BJ (cell line): Measurements from ENCODE around the gene CCDC69. TPM values are rescaled to one million over a fixed set of nuclear protein-coding genes. Genes with fewer than 3 reads are reported as not detected.

Source experiments
- CTCF ChIA-PET: fragments of 350-600 bp; formaldehyde crosslinking; extraction: SDS; loops from one replicate; lab custom pipeline; 2021; ENCODE audit warnings: antibody characterized with exemption, inconsistent platforms; lab: Yijun Ruan, JAX
- POLR2A ChIA-PET: fragments of 300-600 bp; sonication (Branson Sonifier 250); formaldehyde crosslinking; extraction: SDS; loops from one replicate; lab custom pipeline; 2021; ENCODE audit warnings: antibody characterized with exemption; lab: Charles Lee
- DNase-seq: peaks from one replicate; pipeline ENCODE4 v3.0.0-alpha.2; 2011; ENCODE audit warnings: low read depth
- H3K27me3 ChIP-seq: 2 replicates; pipeline ENCODE4 v1.6.0; 2011; ENCODE audit warnings: low read length; ENCODE audit not compliant: control insufficient read depth, insufficient read depth
- H3K36me3 ChIP-seq: 2 replicates; pipeline ENCODE4 v1.5.1; 2011; ENCODE audit warnings: low read length; ENCODE audit not compliant: control insufficient read depth, insufficient read depth
- H3K4me3 ChIP-seq: 2 replicates; pipeline ENCODE4 v1.5.1; 2011; ENCODE audit warnings: low read depth, mild to moderate bottlenecking, control low read depth, low read length
- polyA plus RNA-seq: library from polyadenylated mRNA; depleted of rRNA; stranded (reverse); fragments of >200 nt; gene quantifications from 2 replicates; pipeline ENCODE4 v1.2.3, GENCODE V29; 2011
- TF ChIP-seq, protein P1 (sequence below): IDR thresholded peaks from 2 replicates; pipeline ENCODE4 v1.5.1; 2011; ENCODE audit warnings: low read depth, mild to moderate bottlenecking, control low read depth, inconsistent platforms, low read length, moderate library complexity; ENCODE audit not compliant: insufficient read depth

Gene CCDC69
- polyA plus RNA-seq, 1 experiment, result 0.93 TPM

GRCh38 chr5:151219138-151219537 is 4.8 kb downstream of the CCDC69 start:
- POLR2A ChIA-PET, result no interaction called here

DNA sequence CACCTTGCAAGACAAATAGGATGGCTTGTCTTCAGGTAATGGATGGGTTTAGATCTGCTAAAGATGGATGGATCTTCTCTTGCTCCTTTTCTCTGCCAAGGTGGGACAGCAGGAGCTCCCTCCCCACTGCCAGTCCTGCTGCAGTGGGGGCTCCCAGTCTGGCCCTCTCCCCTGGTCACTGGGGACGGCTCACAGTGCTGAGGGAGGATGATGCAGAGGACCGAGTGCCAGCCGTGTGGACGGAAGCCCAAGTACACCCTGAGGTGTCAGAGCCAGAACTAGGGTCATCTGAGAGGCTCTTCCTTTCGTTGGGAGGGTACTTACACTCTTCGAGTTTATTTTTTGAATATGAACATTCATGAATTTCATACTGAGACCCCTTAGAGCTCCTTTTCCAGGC is 5.7 kb downstream of the CCDC69 start:
- Histone ChIP-seq H3K27me3 (peaks cover 2% of the 10 kb centered on the region; the same call in 1 of the 2 replicates), H3K36me3 (no peaks in the 10 kb centered on the region; the same call in 1 of the 2 replicates), H3K4me3 (no peak overlapping the region)
- TF ChIP-seq, protein P1, sequence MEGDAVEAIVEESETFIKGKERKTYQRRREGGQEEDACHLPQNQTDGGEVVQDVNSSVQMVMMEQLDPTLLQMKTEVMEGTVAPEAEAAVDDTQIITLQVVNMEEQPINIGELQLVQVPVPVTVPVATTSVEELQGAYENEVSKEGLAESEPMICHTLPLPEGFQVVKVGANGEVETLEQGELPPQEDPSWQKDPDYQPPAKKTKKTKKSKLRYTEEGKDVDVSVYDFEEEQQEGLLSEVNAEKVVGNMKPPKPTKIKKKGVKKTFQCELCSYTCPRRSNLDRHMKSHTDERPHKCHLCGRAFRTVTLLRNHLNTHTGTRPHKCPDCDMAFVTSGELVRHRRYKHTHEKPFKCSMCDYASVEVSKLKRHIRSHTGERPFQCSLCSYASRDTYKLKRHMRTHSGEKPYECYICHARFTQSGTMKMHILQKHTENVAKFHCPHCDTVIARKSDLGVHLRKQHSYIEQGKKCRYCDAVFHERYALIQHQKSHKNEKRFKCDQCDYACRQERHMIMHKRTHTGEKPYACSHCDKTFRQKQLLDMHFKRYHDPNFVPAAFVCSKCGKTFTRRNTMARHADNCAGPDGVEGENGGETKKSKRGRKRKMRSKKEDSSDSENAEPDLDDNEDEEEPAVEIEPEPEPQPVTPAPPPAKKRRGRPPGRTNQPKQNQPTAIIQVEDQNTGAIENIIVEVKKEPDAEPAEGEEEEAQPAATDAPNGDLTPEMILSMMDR, result no peak
- no peak for DNase-seq
- ChIA-PET POLR2A (no interaction called here), CTCF (no interaction called here)

More at GRCh38 chr5:151219138-151219537, 4.8 kb downstream of the CCDC69 start:
- CTCF ChIA-PET, result no interaction called here
- H3K36me3 ChIP-seq, result no peaks in the 10 kb centered on the region; the same call in 1 of the 2 replicates
- peaks cover 2% of the 10 kb centered on the region; the same call in 1 of the 2 replicates for H3K27me3 ChIP-seq
- DNase-seq, result no peak
- TF ChIP-seq, protein P1, result no peak
- H3K4me3 ChIP-seq, result no peak overlapping the region

GRCh38 chr5:151216781-151217180 is 7.1 kb downstream of the CCDC69 start:
- Histone ChIP-seq H3K4me3 (no peak overlapping the region), H3K36me3 (no peaks in the 10 kb centered on the region; the same call in 1 of the 2 replicates), H3K27me3 (peaks cover 2% of the 10 kb centered on the region; the same call in 1 of the 2 replicates)
- ChIA-PET CTCF (no interaction called here), POLR2A (interaction anchor here (0.6 to 0.7 kb wide), 2 partner anchors 37 to 314 kb away, joined by 5 to 13 read pairs; no protein-coding TSS in a partner anchor)
- TF ChIP-seq, protein P1, result no peak
- no peak for DNase-seq

DNA sequence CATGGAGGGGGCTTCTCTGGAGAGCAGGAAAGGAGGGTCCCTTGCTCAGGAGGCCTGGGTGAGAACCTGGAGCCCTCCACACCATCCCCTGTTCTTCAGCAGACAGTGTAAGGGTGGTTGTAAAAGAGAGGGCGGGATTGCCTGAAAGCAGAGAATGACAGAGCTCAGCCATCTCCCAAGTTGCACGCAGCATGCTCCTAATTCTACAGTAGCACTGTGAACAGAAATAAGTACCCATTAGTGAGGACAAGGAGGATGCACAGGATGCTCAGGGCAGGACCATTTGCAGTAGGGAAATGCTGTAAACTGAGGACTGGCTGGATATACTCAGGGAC is 8.4 kb downstream of the CCDC69 start:
- DNase-seq, result no peak
- peaks cover 2% of the 10 kb centered on the region; the same call in 1 of the 2 replicates for H3K27me3 ChIP-seq
- no peak overlapping the region for H3K4me3 ChIP-seq
- H3K36me3 ChIP-seq, result no peaks in the 10 kb centered on the region; the same call in 1 of the 2 replicates
- TF ChIP-seq, protein P1, result no peak
- POLR2A ChIA-PET, result no interaction called here
- CTCF ChIA-PET, result interaction anchor here (0.6 to 2.3 kb wide), 3 partner anchors 8 to 427 kb away, joined by 3 to 6 read pairs (median 5); partner anchors contain the start of gene CCDC69

DNA sequence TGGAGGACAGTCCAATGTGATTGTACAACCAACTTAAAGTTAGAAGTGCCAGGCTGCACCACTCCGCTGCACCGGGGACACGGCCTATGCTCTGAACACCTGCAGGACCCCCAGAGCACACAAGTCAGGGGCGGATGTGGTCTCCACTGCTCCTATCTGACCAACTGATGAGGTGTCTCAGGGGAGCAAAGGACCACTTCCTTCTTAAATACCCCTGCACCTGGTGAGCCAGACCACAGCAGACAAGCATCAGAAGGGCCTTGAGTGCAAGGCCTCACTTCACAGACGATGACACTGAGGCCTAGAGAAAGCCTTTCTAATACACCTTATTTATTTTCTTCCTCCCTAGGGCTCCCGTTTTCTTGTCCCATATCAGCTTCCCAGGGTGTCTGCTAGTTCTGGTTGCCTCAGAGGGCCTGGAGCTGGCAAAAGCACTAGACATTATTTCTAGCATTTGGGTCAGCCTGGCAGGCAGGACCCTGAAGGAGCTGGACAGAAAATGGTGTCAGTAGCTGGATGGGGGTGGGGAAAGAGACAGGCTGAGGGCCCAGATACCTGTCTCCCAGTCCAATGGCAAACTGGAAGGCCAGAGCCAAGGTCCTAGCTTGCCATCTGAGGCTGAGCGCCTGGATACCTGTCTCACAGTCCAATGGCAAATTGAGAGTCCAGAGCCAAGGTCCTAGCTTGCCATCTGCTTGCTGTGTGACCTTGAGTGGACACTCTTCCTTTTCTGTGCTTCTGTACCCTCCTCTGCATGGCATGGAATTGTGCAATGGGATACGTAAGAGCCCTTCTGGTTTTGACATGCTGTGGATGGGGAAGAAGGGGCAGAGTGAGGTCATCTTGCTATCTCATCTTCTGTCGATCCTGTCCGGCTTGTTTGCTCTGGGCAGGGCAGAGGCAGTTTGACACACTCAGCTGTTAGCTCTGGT is 9.0 kb downstream of the CCDC69 start:
- Histone ChIP-seq H3K4me3 (no peak overlapping the region), H3K36me3 (no peaks in the 10 kb centered on the region; the same call in 1 of the 2 replicates), H3K27me3 (peaks cover 2% of the 10 kb centered on the region; the same call in 1 of the 2 replicates)
- POLR2A ChIA-PET, result no interaction called here
- DNase-seq, result no peak
- CTCF ChIA-PET, result interaction anchor here (1.1 to 2.3 kb wide), 3 partner anchors 9 to 426 kb away, joined by 3 to 6 read pairs (median 6); partner anchors contain the start of gene CCDC69
- TF ChIP-seq, protein P1, result no peak
